ENCODE data around the gene DGCR2. TPM values are rescaled to one million over a fixed set of nuclear protein-coding genes. Genes with fewer than 3 reads are reported as not detected.

Gene DGCR2
- total and polyA plus RNA-seq, 2 of the 4 experiments (the other 2 are of a cell fraction), result 17.2 to 35.4 TPM

- dilution Hi-C loops (cut with HindIII; ENCODE audit: low sequenced_read_pairs, unreplicated experiment), result no loop called here
- no peak overlapping the region for H2BK120ac ChIP-seq (ENCODE audit: low read depth, low read length)
- no peak overlapping the region for H3K56ac ChIP-seq (ENCODE audit: extremely low read depth, insufficient read depth, low read length)
- H2BK20ac ChIP-seq (ENCODE audit: low read depth, low read length), result no peak overlapping the region
- no peaks in the 10 kb centered on the region for H3K9me3 ChIP-seq (ENCODE audit: control insufficient read depth, insufficient read depth, low read length)
- H3K4me2 ChIP-seq (ENCODE audit: low read depth, low read length), result no peak overlapping the region
- H3K36me3 ChIP-seq (ENCODE audit: control insufficient read depth, insufficient read depth, low read length), result peaks cover 10% of the 10 kb centered on the region
- no peaks in the 10 kb centered on the region for H3K27me3 ChIP-seq (ENCODE audit: control insufficient read depth, insufficient read depth, low read length)
- BruUV-seq (replicated peaks), result no TSS peak
- intact Hi-C loops (cut with micrococcal nuclease), result no loop called here
- no peak overlapping the region for H3K14ac ChIP-seq (replicated peaks; ENCODE audit: low read depth, low read length)
- no peak overlapping the region for H2AK5ac ChIP-seq (ENCODE audit: low read depth, low read length)
- no peak overlapping the region for H4K8ac ChIP-seq (ENCODE audit: low read depth in 2 of 2, low read length in 2 of 2)
- H3K4ac ChIP-seq (ENCODE audit: low read depth, low read length), result no peak overlapping the region
- H2AFZ ChIP-seq (replicated peaks; ENCODE audit: low read length, poor library complexity), result no peak overlapping the region
- H4K91ac ChIP-seq (ENCODE audit: insufficient read depth, low read depth, low read length), result no peak overlapping the region
- H3K9me1 ChIP-seq (ENCODE audit: insufficient read depth, low read length), result peaks cover 17% of the 10 kb centered on the region
- no peak overlapping the region for H3K18ac ChIP-seq (ENCODE audit: low read depth, low read length)
- no peak overlapping the region for H2AK9ac ChIP-seq (replicated peaks; ENCODE audit: low read depth, low read length, poor library complexity)
- no peak overlapping the region for H3K27ac ChIP-seq (ENCODE audit: insufficient read depth, low read length)
- POLR2A ChIA-PET (ENCODE audit: unreplicated experiment), result interaction anchor here (0.5 kb wide), 1 partner anchor 109 kb away, joined by 3 read pairs; no protein-coding TSS in a partner anchor
- no peak overlapping the region for H3K9ac ChIP-seq (ENCODE audit: low read depth, low read length)
- no peak overlapping the region for H3K23ac ChIP-seq (ENCODE audit: low read depth, low read length)
- CTCF ChIA-PET, result no interaction called here
- DNase-seq (no peak), ATAC-seq (ENCODE audit: low read depth) (no peak)
- H3K4me3 ChIP-seq (ENCODE audit: insufficient read depth, low read depth, low read length), result no peak overlapping the region
- H3K79me1 ChIP-seq (ENCODE audit: low read depth in 1 of 2, low read length in 2 of 2), result peaks cover 13 to 58% of the 10 kb centered on the region in 2 experiments; a peak in 3 of 4 replicates
- H2BK15ac ChIP-seq (ENCODE audit: low read depth, low read length), result no peak overlapping the region
- no peak overlapping the region for H4K5ac ChIP-seq (ENCODE audit: low read depth, low read length)
- no CpG with 5 or more reads among the region's 2 CpGs for WGBS, 2 experiments (ENCODE audit: extremely low coverage in 2 of 2, insufficient read length in 1 of 2)
- in situ Hi-C loops (cut with MboI; ENCODE audit: low sequenced_read_pairs), result no loop called here
- H2BK5ac ChIP-seq (ENCODE audit: low read depth, low read length, poor library complexity, severe bottlenecking), result no peak overlapping the region
- H4K20me1 ChIP-seq (ENCODE audit: insufficient read depth, low read length), result peaks cover 30% of the 10 kb centered on the region
- TF ChIP-seq NFE2L2 (IDR thresholded peaks at IDR 0.05; ENCODE audit: low read depth, low read length), result no peak
- no peak for TF ChIP-seq MAZ (IDR thresholded peaks at IDR 0.05; ENCODE audit: borderline replicate concordance, low read depth, low read length)
- TF ChIP-seq POLR2A (IDR thresholded peaks at IDR 0.05; ENCODE audit: low read depth, low read length), result no peak
- TF ChIP-seq USF2 (IDR thresholded peaks at IDR 0.05; ENCODE audit: low read depth, low read length), result no peak
- TF ChIP-seq MXI1 (IDR thresholded peaks at IDR 0.05; ENCODE audit: borderline replicate concordance, low read depth, low read length), result no peak
- no peak for TF ChIP-seq MAFK (IDR thresholded peaks at IDR 0.05; ENCODE audit: low read depth, low read length)
- no peak for TF ChIP-seq CEBPB (IDR thresholded peaks at IDR 0.05; ENCODE audit: low read depth, low read length)
- no peak for TF ChIP-seq BHLHE40 (IDR thresholded peaks at IDR 0.05; ENCODE audit: low read depth, low read length)
- TF ChIP-seq RAD21 (IDR thresholded peaks at IDR 0.05; ENCODE audit: low read length), result no peak
- TF ChIP-seq CHD1 (IDR thresholded peaks at IDR 0.05; ENCODE audit: low read depth, low read length), result no peak
- no peak for TF ChIP-seq CTCF (conservative IDR thresholded peaks at IDR 0.05; ENCODE audit: low read depth, low read length)
- TF ChIP-seq ELK1 (IDR thresholded peaks at IDR 0.05; ENCODE audit: borderline replicate concordance, low read depth, low read length), result no peak
- no peak for TF ChIP-seq RFX5 (IDR thresholded peaks at IDR 0.05; ENCODE audit: low read depth, low read length)
- no peak for TF ChIP-seq RCOR1 (IDR thresholded peaks at IDR 0.05; ENCODE audit: insufficient replicate concordance, low read length)
- no peak for TF ChIP-seq FOS (IDR thresholded peaks at IDR 0.05; ENCODE audit: low read depth, low read length)
- TF ChIP-seq SMC3 (IDR thresholded peaks at IDR 0.05; ENCODE audit: low read depth, low read length), result no peak
- H3K4me1 ChIP-seq (ENCODE audit: control insufficient read depth, insufficient read depth, low read length), result peaks cover 7% of the 10 kb centered on the region
Measured at GRCh38 chr22:19090183-19090582, 32.0 kb downstream of the DGCR2 start.

Data from IMR-90 (cell line).